K562 (cell line): ENCODE results near the gene TRIM47. TPM values are rescaled to one million over a fixed set of nuclear protein-coding genes. Genes with fewer than 3 reads are reported as not detected.

Experiments
- ARID1B ChIP-seq: fragments of 450-650 bp; IDR thresholded peaks from 2 replicates; pipeline ENCODE4 v1.6.1; 2016; ENCODE audit warnings: antibody characterized with exemption, mild to moderate bottlenecking, inconsistent platforms
- BMI1 ChIP-seq: fragments of 150-350 bp; IDR thresholded peaks from 2 replicates; pipeline ENCODE4 v1.6.1; 2014; ENCODE audit warnings: low read length
- E2F5 ChIP-seq: sonication (generic); formaldehyde crosslinking; IDR thresholded peaks from 2 replicates; pipeline ENCODE4 v1.8.0; 2022; ENCODE audit warnings: mild to moderate bottlenecking, missing genetic modification reagents
- ELF4 ChIP-seq: fragments of 450-650 bp; formaldehyde crosslinking; IDR thresholded peaks from 2 replicates; pipeline ENCODE4 v1.4.0; 2022; ENCODE audit warnings: missing genetic modification characterization
- EZH2 ChIP-seq: IDR thresholded peaks from 2 replicates; pipeline ENCODE4 v1.6.1; 2012; ENCODE audit warnings: low read depth, mild to moderate bottlenecking, inconsistent platforms, low read length, borderline replicate concordance
- GABPB1 ChIP-seq: sonication (generic); formaldehyde crosslinking; IDR thresholded peaks from 2 replicates; pipeline ENCODE4 v1.8.0; 2022; ENCODE audit warnings: mild to moderate bottlenecking, missing genetic modification reagents
- IRF9 ChIP-seq: fragments of 450-650 bp; IDR thresholded peaks from 2 replicates; pipeline ENCODE4 v1.6.1; 2016; ENCODE audit warnings: missing biosample characterization, missing genetic modification characterization
- MAFK ChIP-seq: IDR thresholded peaks from 2 replicates; pipeline ENCODE4 v1.6.1; 2011; ENCODE audit warnings: low read length, improper control_type of control experiment
- MYNN ChIP-seq, 2 experiments: sonication (generic); formaldehyde crosslinking in 1 of 2; IDR thresholded peaks; 2 replicates each; pipeline versions ENCODE4 v1.5.0 to v1.6.1; 2016 to 2020; ENCODE audit warnings: antibody characterized with exemption in 1 of 2, missing genetic modification reagents in 1 of 2
- NFE2 ChIP-seq: IDR thresholded peaks from 2 replicates; pipeline ENCODE4 v1.6.1; 2014; ENCODE audit warnings: antibody characterized with exemption, low read depth
- PHF8 ChIP-seq: fragments of 200-600 bp; sonication (generic); IDR thresholded peaks from 2 replicates; pipeline ENCODE4 v1.6.1; 2012; ENCODE audit warnings: mixed run types, mild to moderate bottlenecking, inconsistent platforms, low read length, moderate library complexity, borderline replicate concordance
- RBM17 ChIP-seq: fragments of 200-400 bp; formaldehyde crosslinking; IDR thresholded peaks from 2 replicates; pipeline ENCODE4 v1.6.1; 2017; ENCODE audit warnings: low read depth, mild to moderate bottlenecking, low read length, borderline replicate concordance
- TARDBP ChIP-seq: fragments of 450-650 bp; IDR thresholded peaks from 2 replicates; pipeline ENCODE4 v1.6.1; 2016
- TBP ChIP-seq: optimal IDR thresholded peaks from 2 replicates; pipeline ENCODE3; 2011; ENCODE audit warnings: low read depth, low read length, improper control_type of control experiment
- TSC22D4 ChIP-seq: fragments of 450-650 bp; IDR thresholded peaks from 2 replicates; pipeline ENCODE4 v1.6.1; 2016; ENCODE audit warnings: missing genetic modification characterization, missing biosample characterization, control low read depth
- VEZF1 ChIP-seq: fragments of 200-800 bp; sonication (Bioruptor generic); IDR thresholded peaks from 2 replicates; pipeline ENCODE4 v1.6.1; 2017; ENCODE audit warnings: missing genetic modification characterization, missing compliant biosample characterization
- ZBTB33 ChIP-seq: sonication (generic); formaldehyde crosslinking; IDR thresholded peaks from 2 replicates; pipeline ENCODE4 v1.8.1; 2023; ENCODE audit warnings: mild to moderate bottlenecking, missing genetic modification reagents
- ZBTB7A ChIP-seq: IDR thresholded peaks from 2 replicates; pipeline ENCODE4 v1.6.1; 2011; ENCODE audit warnings: low read depth, mild to moderate bottlenecking, low read length, moderate library complexity, borderline replicate concordance; ENCODE audit not compliant: control insufficient read depth
- ZNF134 ChIP-seq: fragments of 250-450 bp; sonication (Bioruptor Pico); conservative IDR thresholded peaks from 2 replicates; pipeline ENCODE4 v1.4.0; 2020
- ZNF217 ChIP-seq: sonication (generic); formaldehyde crosslinking; IDR thresholded peaks from 2 replicates; pipeline ENCODE4 v1.8.0; 2022; ENCODE audit warnings: mild to moderate bottlenecking, missing genetic modification reagents
- ZNF347 ChIP-seq: fragments of 450-650 bp; formaldehyde crosslinking; IDR thresholded peaks from 2 replicates; pipeline ENCODE4 v1.4.0; 2020; ENCODE audit warnings: low read depth, mild to moderate bottlenecking, moderate library complexity
- ZNF436 ChIP-seq: fragments of 250-450, 450-650 bp; sonication (Bioruptor Pico); formaldehyde crosslinking; IDR thresholded peaks from 2 replicates; pipeline ENCODE4 v1.7.0; 2020; ENCODE audit warnings: mild to moderate bottlenecking
- ZNF57 ChIP-seq: fragments of 450-650 bp; formaldehyde crosslinking; IDR thresholded peaks from 2 replicates; pipeline ENCODE4 v1.4.0; 2020; ENCODE audit warnings: mild to moderate bottlenecking, moderate library complexity
- ZNF584 ChIP-seq: fragments of 200-800 bp; sonication (Bioruptor generic); IDR thresholded peaks from 2 replicates; pipeline ENCODE4 v1.6.1; 2016; ENCODE audit warnings: low read depth, mild to moderate bottlenecking, missing genetic modification characterization, missing compliant biosample characterization
- polyA plus RNA-seq, 8 experiments: library from polyadenylated mRNA; depleted of rRNA in 4 of 8; stranded (reverse) in 5 of 8; unstranded in 3 of 8; fragments of >200 nt; fragmentation: Nextera tagmentation in 2 of 8; fragmentation: Illumina TruSeq in 1 of 8; extraction: Ambion mirVana in 2 of 8; extraction: Trizol in 1 of 8; gene quantifications; 2 replicates each; pipeline versions ENCODE4 v1.2.1 to v1.2.3, GENCODE V29; 2011 to 2014; ENCODE audit warnings: inconsistent platforms in 1 of 8, missing spikeins in 1 of 8
- total RNA-seq, 7 experiments: library from RNA; depleted of rRNA in 6 of 7; stranded (reverse); fragments of >200 nt in 6 of 7; fragmentation: Illumina TruSeq in 2 of 7; extraction: Trizol in 2 of 7; gene quantifications; 2 replicates each; pipeline versions ENCODE4 v1.2.1 to v1.2.3, GENCODE V29; 2011 to 2021; ENCODE audit warnings: low replicate concordance in 1 of 7

Gene TRIM47
- total and polyA plus RNA-seq, 9 of the 15 experiments (the other 6 are each of a cell fraction or from before 2014, with no cell fraction given), result 0.56 to 6.1 (median 3.2) TPM

- TF ChIP-seq VEZF1 (CRISPR knock-in tag) (no peak; the same call in 1 of the 2 replicates), ZNF436 (CRISPR knock-in tag) (no peak), GABPB1 (CRISPR knock-in tag) (0 out of 2 replicates have a peak, but pooled peaks have one; percentile 9), EZH2 (no peak), ZBTB33 (no peak), ZNF347 (CRISPR knock-in tag) (no peak), ELF4 (CRISPR knock-in tag) (no peak), TARDBP (no peak), ZNF217 (no peak), RBM17 (no peak), MYNN (IDR thresholded peaks at IDR 0.05) (no peak), MYNN (CRISPR knock-in tag; IDR thresholded peaks at IDR 0.05) (no peak), NFE2 (no peak), TSC22D4 (tag) (no peak), ZNF134 (CRISPR knock-in tag) (no peak), ARID1B (no peak), ZBTB7A (0 out of 2 replicates have a peak, but pooled peaks have one; percentile 3), E2F5 (no peak), BMI1 (no peak), MAFK (no peak), ZNF57 (CRISPR knock-in tag) (no peak), ZNF584 (CRISPR knock-in tag) (no peak), TBP (no peak), IRF9 (tag) (no peak), PHF8 (no peak)
Measured at GRCh38 chr17:75856062-75856756, 22.2 kb downstream of the TRIM47 start (continued).
